RWPE1 (cell line): ENCODE data around the gene PCBP3.

Experiments used
- CTCF ChIA-PET: fragments of 350-600 bp; sonication (Branson Sonifier 250); formaldehyde crosslinking; extraction: SDS; loops from one replicate; lab custom pipeline; 2021; lab: Yijun Ruan, JAX
- POLR2A ChIA-PET: fragments of 400-600 bp; formaldehyde crosslinking; extraction: SDS; loops from one replicate; lab custom pipeline; 2020; ENCODE audit warnings: antibody characterized with exemption; ENCODE audit not compliant: low non-redundant PET; lab: Yijun Ruan, JAX
- DNase-seq: peaks from one replicate; pipeline ENCODE4 v3.0.0; 2012; ENCODE audit warnings: low spot score
- H3K27ac ChIP-seq: fragments of 450-650 bp; 2 replicates; pipeline ENCODE4 v1.5.1; 2017
- TF ChIP-seq, protein P1 (sequence below): fragments of 450-650 bp; conservative IDR thresholded peaks from 2 replicates; pipeline ENCODE4 v1.5.1; 2017; ENCODE audit warnings: low read depth, mild to moderate bottlenecking

PCBP3 gene

DNA sequence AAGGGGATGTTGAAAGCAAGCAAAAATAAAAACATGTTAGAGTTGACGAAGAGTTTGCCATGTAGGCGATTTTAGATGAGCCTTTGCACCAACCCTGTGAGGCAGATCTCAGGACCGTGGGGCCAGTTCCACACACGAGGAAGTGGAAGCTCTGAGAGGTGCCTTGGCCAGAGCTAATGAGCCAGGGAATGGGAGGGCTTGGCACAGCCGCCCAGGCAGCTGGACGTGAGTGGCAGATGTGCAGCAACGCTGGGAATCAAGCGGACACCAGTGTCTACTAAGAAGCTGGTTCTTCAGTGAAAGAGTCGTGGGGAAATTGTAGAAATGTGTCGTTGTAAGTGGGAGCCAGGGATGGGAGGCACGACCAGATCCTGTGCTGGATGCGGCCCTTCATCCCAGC, 279.1 kb downstream of the PCBP3 start:
- no peak overlapping the region for H3K27ac ChIP-seq
- POLR2A ChIA-PET, result no interaction called here
- DNase-seq, result no peak
- CTCF ChIA-PET, result interaction anchor here (0.6 to 1.2 kb wide), 5 partner anchors 13 to 985 kb away, joined by 3 to 4 read pairs (median 3); no protein-coding TSS in a partner anchor
- TF ChIP-seq, protein P1, sequence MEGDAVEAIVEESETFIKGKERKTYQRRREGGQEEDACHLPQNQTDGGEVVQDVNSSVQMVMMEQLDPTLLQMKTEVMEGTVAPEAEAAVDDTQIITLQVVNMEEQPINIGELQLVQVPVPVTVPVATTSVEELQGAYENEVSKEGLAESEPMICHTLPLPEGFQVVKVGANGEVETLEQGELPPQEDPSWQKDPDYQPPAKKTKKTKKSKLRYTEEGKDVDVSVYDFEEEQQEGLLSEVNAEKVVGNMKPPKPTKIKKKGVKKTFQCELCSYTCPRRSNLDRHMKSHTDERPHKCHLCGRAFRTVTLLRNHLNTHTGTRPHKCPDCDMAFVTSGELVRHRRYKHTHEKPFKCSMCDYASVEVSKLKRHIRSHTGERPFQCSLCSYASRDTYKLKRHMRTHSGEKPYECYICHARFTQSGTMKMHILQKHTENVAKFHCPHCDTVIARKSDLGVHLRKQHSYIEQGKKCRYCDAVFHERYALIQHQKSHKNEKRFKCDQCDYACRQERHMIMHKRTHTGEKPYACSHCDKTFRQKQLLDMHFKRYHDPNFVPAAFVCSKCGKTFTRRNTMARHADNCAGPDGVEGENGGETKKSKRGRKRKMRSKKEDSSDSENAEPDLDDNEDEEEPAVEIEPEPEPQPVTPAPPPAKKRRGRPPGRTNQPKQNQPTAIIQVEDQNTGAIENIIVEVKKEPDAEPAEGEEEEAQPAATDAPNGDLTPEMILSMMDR, result no peak

DNA sequence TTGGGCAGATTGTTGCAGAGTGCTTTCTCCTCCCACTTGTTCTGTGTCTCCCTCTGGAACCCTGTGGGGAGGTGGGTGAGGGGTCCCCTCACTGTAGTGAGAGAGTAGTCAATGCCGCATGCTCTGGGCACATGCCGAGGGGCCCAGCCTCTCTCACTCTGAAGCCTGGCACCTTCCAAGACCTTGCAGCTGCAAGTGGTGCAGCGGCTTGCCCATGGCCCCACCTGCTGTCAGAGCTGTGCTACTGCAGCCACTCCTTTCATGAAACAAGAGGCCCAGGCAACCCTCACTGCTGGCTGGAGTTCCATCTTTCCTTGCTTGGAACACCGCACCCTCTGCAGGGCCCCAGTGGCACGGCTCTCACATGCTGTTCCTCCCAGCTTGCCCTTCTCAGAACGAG, 279.6 kb downstream of the PCBP3 start:
- DNase-seq, result peak; percentile 41
- CTCF ChIA-PET, result interaction anchor here (0.6 to 1.2 kb wide), 4 partner anchors 12 to 370 kb away, joined by 3 to 4 read pairs (median 3); no protein-coding TSS in a partner anchor
- H3K27ac ChIP-seq, result no peak overlapping the region
- POLR2A ChIA-PET, result no interaction called here
- TF ChIP-seq, protein P1, result peak; percentile 89

DNA sequence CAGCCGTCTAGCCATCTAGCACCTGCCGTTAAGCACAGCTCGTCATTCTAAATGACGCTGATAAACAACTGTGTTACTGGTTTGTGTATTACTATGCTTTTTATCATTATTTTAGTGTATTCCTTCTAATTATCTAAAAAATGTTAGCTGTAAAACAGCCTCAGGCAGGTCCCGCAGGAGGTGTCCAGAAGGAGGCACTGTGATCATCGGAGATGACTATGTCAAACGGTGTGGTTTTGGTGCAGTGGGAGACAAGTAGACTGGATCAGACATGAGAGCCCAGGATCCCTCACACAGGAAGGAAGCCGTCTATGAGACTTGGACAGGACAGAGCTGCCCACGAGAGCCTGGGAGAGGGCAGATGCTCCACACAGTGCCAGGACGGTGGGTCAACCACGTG, 282.8 kb downstream of the PCBP3 start:
- ChIA-PET CTCF (no interaction called here), POLR2A (no interaction called here)
- TF ChIP-seq, protein P1, result no peak
- no peak for DNase-seq
- no peak overlapping the region for H3K27ac ChIP-seq

DNA sequence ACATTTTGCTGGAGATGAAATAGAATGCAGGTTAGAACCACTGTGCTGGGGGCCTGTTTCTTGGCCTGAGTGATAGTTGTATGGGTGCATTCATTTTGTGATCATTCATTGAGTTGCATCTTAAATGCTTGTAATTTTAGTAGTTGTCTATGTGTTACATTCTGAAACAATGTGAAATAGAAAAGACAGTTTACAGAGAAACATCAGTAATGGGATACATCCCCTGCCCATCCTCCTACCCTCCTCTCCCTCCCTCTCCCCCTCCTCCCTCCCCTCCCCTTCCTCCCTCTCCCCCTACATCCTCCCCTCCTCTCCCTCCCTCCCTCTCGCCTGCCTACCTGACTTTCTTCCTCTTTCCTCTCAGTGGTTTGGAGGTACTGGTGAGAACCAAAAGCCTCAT, 283.5 kb downstream of the PCBP3 start:
- no peak overlapping the region for H3K27ac ChIP-seq
- POLR2A ChIA-PET, result no interaction called here
- TF ChIP-seq, protein P1, result no peak
- CTCF ChIA-PET, result no interaction called here
- no peak for DNase-seq

DNA sequence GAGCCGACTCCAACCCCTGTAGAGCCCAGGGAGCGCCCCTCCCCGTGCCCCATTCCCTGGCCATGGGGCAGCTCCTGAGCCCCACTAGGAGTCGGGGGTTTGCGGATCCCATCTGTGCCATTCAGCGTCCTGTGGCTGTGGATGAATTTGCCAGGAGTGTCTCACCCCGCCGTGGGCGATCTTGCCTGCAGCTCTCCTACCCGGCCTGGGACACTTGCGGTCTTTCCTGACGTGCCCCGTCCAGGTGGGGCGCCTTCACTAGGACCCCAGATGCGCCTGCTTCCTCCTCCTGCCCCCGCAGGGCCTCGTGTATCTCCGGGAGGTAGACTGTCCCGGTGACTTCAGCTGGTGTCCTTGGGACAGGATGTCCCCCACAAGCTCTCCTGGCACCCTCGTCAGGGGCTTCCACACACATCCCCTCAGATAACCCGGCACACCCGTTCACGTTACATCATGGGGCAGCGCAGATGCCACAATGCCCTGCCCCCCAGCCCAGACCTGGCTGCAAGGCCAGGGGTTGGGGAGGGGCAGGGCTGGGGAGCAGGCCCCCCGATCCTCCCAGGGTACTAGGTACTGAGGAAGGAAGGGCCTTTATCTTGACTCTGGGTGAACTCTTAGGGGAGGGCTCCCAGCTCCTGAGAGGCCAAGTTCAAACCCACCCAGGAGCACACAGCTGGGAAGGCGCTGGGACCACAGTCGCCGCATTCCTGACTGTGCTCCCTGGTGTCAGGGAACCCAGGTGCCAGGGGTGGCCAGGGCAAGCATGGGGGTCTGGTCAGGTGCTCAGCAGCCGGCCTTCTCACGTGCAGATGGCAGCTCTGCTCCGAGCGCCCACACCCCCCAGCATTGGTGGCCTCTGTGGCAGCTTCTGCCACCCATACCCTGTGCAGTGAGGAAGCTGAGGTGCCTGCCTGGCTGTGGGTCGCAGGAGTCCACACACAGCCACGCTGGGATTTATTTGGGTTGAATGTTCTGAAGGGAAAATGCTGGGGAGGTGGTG, 284.6 kb downstream of the PCBP3 start:
- TF ChIP-seq, protein P1, result no peak
- ChIA-PET POLR2A (no interaction called here), CTCF (no interaction called here)
- no peak overlapping the region for H3K27ac ChIP-seq
- DNase-seq, result no peak

DNA sequence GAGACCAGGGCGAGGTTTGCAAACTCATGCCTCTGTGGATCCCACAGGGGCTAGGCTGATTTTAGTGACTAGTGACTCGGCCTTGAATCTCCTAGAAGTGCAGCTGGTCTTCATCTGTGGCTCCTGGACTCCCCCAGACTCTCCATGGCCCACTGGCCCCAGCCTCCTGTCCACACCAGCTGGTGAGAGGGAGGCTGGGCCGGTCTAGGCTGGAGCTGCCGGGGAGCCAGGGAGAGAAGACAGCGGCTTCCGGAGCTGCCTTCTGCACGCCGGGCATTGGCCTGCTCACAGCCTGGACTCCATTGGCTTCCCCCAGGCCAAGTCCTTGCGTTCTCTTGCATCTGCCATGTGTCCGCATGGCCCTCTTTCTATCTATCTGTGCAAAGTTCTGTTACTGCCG, 285.9 kb downstream of the PCBP3 start:
- POLR2A ChIA-PET, result no interaction called here
- CTCF ChIA-PET, result no interaction called here
- no peak overlapping the region for H3K27ac ChIP-seq
- no peak for DNase-seq
- TF ChIP-seq, protein P1, result no peak
